Activated T-helper 9 cell treated with anti-CD3 and anti-CD28 coated beads, Interleukin-2, amount 50 U/mL, for 16 hours (primary cell): ENCODE measurements around the gene DLX2.
"Not testable (repeated sequence)": the region's sequence is repeated elsewhere in the genome, so short reads cannot be mapped to it uniquely, and the experiment has no call there.

Source experiments
- DNase-seq: peaks from one replicate; pipeline ENCODE4 v3.0.0-alpha.2; 2020; ENCODE audit warnings: low read depth

Gene DLX2

DNA sequence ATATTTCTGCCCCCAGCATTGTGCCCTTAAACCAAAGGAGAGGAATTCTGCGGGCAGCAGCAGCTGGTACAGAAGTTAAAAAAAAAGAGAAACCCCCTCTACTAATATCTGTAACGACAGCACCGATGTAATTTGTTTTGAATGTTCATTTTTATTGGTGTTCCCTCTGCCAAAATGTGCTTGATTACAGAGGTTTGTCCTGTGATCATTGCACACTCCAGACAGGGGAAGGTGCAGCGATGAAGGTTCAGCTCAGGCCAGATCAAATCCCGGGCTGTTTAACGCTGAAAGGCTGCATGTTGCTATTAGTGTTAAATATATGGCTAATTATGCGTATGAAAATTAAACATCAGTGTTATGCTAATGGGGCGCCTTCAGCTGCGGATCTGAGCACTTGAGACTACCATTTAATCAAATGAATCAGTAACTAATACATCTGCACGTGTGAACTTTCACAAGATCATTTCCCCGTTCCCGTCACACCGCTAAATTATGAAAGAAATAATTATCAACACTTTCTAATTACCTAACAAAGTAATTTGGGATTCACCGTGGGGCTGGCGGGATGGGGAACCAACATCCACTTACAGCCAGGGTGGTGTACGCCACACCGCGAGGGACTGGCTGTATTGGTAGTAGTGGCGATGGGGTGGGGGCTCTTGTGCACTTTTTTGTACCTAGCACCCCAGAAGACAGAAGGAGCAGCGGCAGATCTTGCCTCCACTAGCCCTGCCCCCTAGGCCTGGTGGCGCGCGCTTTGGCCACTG is 18.9 kb downstream of the DLX2 start:
- no peak for DNase-seq

DNA sequence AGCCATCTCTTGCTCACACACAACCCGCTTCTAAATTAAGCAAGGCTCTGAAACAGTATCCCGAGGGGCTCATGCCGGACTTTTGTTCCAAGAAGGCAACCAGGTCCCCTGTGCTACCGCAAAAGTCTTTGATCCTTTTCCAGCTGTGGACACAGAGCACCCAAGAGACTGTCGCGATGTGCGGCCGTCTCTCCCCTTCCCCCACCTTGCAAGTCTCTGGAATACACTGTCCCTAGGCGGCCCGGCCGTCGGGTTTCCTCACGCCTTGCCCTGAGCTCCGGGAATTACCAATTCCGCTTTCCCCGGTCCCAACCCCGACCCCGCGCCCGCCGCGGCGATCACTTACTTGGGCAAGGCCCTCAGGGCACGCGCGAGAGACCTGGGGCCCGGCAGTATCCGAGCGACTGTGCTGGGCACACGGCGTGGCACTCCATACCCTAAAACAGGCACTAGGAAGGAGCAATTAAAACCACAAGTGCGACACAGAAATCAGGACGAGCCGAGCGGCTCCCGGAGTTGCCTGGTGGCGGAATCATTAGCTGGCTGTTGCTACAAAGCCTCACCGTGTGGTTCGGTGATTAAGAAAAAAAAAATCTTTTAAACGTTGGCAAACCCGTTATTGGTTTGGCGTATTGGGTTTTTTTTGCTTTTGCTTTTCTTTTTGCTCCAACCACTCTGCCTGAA is 19.6 kb downstream of the DLX2 start:
- no peak for DNase-seq

DNA sequence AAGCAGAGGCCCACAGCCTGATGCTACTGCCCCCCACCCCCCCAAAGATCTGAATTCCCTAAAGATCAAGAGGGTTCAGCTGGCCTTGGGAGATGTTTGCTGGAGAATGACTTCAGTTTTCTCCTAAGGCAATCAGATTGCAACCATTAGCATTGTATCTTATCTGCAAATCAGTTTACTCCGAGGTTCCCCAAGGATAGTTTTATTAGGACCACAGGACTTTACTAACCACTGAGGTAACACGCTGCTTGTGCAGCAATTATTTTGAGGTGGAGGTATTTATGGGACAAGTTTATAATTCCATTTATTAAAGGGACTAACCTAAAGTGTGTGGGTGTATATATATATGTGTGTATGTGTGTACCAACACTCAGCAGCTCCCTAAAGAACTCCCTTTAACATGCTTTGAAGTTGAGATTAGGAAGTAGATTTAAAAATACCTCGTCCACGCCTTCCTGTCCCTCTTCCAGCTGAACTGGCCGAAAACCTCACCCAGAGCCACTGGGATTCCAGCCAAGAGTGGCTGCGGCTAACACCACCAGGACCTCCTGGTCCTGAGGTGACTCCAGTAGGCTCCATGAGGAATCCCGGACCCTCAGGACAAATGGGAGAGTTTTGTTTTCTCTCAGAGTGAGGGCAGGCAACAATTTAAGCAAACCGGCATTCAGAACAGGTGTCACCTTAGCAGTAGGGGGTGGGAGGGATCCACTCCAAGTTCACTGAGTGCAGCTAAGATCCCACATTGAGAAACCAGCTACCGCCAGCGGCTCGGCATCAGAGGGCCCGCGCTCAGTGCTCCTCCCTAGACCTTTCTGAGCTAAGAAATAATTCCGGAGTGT is 20.4 kb downstream of the DLX2 start:
- no peak for DNase-seq

DNA sequence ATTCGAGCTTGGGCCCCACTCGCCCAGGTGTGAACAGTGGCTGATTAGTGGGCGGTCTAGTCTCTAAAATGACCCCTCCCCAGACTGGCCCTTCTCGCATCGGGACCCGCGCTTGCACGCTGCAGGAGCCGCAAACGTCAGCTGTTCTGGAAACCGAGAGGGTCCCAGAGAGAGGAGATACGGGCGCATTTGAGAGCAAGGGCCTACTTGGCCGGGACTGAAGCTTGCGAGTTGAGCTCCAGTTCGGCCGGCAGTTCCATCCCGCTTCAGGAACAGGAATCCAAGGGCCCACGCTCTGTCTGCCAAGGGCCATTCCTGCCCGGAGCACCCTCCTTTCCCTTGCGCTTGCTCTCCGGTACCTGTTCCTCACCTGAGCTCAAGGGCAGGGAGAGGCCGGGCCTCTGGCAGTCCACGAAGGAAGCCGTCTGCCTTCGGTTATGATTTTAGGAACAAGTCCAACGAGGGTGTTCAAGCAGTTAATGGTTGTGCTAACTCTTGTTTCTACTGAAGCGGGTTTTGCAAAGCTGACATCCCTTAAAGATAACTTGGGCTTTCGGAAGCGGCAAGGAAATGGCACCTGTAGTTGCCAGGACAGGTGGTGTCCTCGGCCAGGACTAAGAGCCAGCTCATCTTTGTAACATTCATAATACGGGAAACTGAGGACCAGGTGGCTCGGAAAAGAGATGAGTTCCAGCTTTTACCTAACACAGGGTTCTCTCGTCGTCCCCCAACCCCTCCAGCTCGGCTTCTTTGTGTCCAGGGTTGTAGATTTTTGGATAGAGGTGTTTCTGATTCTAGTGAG is 21.3 kb downstream of the DLX2 start:
- no peak for DNase-seq

DNA sequence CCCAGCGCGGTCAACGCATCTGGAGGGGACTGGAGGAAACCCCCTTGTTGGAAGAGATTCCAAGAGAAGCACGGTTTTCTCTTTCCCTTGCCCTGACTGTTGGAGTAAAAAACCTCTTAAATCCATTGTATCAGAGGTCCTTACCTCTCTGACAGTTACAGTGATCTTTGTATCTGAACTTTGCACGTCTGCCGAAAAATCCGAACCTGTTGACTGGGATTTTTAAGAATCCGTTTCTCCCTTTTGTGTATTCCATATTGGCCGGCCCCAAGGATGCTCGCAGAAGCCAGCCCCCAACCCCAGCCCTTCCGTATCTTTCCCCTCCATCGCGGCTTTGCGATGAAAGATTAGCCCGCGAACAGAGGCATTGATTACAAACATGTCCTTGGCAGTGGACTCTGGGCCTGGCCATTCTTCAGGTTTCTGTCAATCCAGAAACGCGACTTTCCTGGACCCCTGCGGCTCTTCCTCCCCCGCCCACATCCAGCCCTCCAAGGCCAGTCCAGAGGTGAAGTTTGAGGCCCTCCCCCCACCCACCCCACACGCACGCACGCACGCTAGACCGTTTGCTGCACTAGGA is 22.0 kb downstream of the DLX2 start:
- DNase-seq: no peak

DNA sequence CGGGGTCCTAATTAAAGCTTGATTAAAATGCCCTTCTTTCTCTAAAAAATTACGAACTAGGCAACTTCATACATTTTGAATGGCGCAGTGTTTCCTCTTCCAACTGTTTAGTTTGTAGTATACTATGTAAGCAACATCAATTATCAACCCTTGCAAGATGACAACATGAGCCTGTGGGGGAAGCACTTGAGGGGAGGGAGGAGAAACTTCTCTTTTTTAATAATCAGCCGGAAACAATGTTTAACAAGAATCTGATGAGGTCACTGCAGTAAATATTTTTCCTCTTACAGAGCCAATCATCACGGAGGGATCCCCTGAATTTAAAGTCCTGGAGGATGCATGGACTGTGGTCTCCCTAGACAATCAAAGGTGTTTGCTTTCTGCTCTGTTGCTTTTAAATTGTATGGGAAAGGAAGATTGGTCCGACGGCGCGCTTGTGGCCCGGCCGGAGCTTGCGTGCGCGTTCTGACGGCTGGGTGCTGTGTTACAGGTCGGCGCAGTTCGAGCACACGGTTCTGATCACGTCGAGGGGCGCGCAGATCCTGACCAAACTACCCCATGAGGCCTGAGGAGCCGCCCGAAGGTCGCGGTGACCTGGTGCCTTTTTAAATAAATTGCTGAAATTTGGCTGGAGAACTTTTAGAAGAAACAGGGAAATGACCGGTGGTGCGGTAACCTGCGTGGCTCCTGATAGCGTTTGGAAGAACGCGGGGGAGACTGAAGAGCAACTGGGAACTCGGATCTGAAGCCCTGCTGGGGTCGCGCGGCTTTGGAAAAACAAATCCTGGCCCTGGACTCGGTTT is 22.7 kb downstream of the DLX2 start:
- no peak for DNase-seq

DNA sequence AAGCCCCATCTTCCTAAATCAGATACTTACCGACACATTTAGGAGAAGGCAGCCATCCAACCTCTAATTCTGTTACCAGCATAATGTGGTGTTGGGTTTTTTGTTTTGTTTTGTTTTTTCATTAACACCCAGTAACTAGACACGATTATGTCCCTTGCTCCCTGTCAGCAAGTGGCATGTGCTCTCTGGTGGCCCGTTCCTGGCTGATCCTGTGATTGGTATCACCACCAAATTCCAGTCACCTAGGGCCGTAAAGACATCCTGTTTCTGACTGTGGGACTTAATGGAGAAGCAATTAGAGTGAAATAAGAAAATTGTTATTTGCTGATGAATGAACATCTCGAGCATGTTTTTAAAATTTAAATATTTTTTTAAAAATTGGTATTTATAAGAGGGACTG is 23.3 kb downstream of the DLX2 start:
- DNase-seq: no peak

- no peak for DNase-seq
Measured at GRCh38 chr2:172074254-172074653, 28.4 kb downstream of the DLX2 start.

- no peak for DNase-seq
Measured at GRCh38 chr2:172073518-172073917, 29.2 kb downstream of the DLX2 start.

- DNase-seq: no peak
Measured at GRCh38 chr2:172072706-172073105, 30.0 kb downstream of the DLX2 start.

- no peak for DNase-seq
Measured at GRCh38 chr2:172072303-172072702, 30.4 kb downstream of the DLX2 start.

DNA sequence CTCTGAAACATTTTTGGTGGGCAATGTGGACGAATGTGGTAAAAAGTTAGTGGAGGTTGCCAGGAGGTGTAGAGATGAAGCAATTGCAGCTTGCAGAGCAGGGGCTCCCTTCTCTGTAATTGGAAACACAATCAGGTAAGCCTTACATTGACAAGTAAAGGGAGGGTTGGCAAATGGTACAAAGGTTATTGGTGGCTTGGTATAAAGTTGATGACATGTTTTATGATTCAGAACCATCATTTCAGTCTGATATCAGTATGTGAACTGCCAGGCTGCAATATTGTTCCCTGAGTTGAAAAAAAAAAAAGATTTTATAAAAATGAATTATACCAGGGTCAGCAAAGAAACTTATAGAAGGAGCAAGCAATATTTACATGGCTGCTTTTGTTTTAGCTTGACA is 31.8 kb downstream of the DLX2 start:
- DNase-seq: no peak

DNA sequence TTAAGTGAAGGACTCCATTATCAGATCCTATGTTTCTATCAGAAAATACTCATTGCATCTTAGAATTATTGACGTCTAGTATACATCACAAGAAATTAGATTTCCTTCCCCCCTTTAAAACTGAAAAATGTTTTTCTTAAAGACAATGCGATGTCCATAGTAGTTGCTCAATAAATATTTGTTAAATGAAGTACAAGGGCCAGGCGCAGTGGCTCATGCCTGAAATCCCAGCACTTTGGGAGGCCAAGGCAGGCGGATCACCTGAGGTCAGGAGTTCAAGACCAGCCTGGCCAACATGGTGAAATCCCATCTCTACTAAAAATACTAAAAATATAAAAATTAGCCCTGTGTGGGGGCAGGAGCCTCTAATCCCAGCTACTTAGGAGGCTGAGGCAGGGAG is 34.8 kb downstream of the DLX2 start:
- not testable (repeated sequence) for DNase-seq

DNA sequence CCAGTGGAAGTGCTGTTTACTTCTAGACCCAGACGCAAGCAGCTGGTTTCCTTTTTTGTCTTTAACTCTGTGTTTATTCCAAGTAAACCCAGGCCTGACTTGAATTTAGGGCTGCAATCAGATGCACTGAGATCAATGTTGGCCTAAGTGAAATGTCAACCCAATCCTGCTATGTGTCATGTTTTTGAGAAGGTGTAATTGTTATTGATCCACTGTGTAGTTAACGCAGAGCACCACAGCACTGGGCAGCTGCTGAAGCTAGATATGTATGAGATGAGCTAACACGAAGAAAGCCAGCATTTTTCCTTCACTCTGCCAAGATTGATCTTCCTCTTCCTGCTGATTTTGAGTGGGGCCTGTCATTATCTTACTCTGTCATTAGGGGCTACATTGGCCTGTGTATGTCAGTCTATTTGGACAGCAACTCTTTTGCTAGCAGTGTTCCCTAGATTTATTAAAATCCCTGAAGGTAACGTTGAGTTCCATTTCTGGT is 36.3 kb downstream of the DLX2 start:
- no peak for DNase-seq

DNA sequence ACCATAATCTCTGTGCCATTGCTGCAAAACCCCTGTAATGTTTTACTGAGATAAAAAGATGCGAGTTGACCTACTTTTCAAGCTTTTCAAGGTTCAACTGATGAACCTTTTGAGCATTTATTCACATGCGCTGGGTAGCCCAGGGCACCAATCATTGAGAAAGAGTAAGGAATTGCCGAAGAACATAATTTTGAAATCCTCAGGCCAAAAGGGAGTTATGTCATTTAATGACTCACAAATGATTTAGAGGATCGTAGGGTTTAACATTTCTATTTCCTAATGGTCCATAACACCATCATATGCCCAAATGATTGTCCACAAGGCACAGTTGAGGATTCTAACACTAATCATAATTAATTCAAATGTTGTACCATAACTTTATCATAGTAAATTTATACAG is 37.6 kb downstream of the DLX2 start:
- no peak for DNase-seq

DNA sequence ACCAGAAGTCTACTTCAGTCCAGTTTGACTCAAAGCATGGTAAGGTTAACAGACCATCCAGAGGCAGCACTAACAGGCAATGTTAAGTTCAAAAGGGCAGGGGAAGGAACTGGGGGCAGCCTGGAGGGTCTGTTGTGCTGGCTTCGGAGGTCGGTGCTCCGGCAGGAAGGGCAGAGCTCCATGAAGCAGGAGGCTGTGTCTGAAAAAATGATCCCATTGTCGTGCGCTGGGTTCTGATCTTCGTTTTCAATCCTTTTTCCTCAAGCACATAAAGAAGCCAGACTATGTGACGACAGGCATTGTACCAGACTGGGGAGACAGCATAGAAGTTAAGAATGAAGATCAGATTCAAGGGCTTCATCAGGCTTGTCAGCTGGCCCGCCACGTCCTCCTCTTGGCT is 39.3 kb downstream of the DLX2 start:
- DNase-seq: no peak

GRCh38 chr2:172062402-172063004 is 40.2 kb downstream of the DLX2 start:
- no peak for DNase-seq

- not testable (repeated sequence) for DNase-seq
Measured at GRCh38 chr2:172060118-172060517, 42.6 kb downstream of the DLX2 start.

DNA sequence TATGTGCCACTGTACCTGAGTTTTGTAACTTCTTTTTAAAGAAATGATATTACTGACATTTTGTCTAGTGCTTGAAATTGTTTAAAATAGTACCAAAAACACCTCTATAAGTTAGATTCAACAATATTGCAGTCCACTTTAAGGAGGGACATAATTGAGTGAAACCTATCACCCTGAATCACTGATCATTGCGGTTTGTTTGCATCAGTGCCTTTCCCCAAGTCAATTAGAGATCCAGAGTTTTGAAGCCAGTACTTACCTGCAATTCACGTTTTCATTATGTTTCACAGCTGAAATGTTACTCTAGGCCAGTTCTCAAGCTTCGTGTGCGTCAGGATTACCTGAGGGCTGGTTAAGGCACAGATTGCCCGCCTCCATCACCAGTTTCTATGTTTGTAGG is 44.0 kb downstream of the DLX2 start:
- no peak for DNase-seq

DNA sequence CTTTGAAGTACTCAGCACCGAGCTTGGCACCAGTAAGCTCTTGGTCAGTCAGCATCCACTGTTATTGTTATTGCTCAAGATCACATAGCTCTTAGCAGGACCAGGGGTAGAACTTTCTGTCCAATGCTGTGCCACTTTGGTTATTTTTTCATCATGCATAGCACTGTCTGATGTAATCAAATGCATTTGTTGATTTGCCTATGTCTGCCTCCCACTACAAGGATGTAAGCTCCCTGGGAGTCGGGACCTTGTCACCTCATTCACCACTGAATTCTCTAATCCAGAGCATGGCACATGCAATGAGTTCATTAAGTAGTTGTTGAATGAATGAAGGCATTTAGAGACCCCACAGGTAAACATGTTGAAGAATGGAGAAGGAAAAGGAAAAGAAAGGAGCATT is 46.4 kb downstream of the DLX2 start:
- DNase-seq: no peak
